Forelimb muscle (tissue), 1 donor: ENCODE results near the gene MLANA. TPM values are rescaled to one million over a fixed set of nuclear protein-coding genes. Genes with fewer than 3 reads are reported as not detected.

Experiments used
- DNase-seq: peaks from one replicate; pipeline ENCODE4 v3.0.0-alpha.2; 2013; ENCODE audit warnings: low read depth
- polyA plus RNA-seq: library from polyadenylated mRNA; unstranded; fragments of 120-200 nt; gene quantifications from one replicate; pipeline ENCODE4 v1.2.1, GENCODE V29; 2013; ENCODE audit not compliant: insufficient read length

MLANA gene
- polyA plus RNA-seq, 1 donor = 0.80 TPM

DNA sequence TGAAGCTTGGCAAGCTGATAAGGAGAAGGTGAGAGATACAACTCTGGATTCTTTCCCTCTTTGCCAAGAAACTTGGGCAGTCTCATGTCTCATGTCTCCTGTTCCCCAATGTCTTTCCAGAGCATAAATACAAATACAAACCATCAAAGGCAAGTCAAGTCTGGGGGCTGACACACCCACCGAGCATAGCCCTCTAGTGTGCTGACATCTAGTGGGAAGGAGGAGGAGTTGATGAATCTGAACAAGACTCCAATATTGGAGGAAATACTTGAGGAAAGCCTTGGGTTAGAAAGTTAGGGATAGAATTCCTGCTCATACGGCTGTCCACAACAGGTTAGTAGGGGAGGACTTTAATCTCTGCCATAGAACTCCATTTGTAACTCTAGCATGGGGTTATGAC lies 8.6 kb downstream of the MLANA start:
- DNase-seq = no peak

DNA sequence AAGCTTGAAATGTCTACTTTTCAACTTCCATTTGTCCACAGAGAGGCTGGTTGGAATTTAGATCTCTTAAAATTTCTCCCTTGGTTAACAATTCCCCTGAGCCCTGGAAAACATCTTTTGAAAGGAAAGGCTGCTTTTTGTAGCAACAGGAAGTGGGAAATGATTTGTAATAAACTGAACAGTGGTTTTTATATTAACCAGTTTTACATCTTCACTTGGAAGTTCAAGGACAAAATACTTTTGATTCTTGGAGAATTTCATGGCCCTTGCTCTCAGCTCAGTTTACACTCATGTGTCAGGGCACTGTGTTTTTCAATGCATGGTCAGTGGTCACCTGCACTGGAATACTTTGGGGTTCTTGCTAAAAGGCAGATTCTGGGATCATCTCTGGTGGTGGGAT lies 9.9 kb downstream of the MLANA start:
- no peak for DNase-seq

DNA sequence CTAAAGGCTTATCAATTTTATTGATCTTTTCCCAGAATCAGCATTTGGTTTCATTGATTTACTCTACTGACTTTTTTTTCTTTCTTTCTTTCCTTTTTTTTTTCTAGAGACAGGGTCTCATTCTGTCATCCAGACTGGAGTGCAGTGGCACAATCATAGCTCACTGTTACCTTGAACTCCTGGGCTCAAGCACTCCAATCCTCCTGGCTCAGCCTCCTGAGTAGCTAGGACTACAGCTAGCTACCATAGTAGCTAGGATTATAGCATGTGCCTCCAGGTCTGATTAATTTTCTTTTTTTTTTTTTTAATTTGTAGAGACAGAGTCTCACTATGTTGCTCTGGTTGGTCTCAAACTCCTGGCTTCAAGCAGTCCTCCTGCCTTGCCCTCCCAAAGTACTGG lies 11.7 kb downstream of the MLANA start:
- DNase-seq = no peak

DNA sequence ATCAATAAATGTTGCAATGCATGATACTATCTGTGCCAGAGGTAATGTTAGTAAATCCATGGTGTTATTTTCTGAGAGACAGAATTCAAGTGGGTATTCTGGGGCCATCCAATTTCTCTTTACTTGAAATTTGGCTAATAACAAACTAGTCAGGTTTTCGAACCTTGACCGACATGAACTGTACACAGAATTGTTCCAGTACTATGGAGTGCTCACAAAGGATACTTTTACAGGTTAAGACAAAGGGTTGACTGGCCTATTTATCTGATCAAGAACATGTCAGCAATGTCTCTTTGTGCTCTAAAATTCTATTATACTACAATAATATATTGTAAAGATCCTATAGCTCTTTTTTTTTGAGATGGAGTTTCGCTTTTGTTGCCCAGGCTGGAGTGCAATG lies 18.2 kb downstream of the MLANA start:
- no peak for DNase-seq

DNA sequence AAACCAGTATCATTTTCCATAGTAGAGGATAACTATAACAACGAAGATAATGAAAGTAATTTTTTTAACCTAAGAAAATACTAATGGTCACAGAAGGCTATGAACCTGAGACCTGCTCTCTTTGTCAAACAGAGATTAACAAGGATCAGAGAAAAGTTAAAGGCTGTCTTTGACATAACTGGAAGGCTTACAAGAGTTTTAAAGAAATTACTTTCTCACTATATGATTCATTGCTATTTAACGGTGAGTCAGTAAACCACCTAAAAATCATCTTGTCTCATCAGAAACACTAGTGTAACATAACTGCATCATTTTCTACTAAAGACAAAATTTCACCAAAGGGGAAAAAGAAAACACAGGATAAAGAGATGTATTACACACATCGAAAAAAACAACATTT lies 19.3 kb downstream of the MLANA start:
- DNase-seq = no peak

DNA sequence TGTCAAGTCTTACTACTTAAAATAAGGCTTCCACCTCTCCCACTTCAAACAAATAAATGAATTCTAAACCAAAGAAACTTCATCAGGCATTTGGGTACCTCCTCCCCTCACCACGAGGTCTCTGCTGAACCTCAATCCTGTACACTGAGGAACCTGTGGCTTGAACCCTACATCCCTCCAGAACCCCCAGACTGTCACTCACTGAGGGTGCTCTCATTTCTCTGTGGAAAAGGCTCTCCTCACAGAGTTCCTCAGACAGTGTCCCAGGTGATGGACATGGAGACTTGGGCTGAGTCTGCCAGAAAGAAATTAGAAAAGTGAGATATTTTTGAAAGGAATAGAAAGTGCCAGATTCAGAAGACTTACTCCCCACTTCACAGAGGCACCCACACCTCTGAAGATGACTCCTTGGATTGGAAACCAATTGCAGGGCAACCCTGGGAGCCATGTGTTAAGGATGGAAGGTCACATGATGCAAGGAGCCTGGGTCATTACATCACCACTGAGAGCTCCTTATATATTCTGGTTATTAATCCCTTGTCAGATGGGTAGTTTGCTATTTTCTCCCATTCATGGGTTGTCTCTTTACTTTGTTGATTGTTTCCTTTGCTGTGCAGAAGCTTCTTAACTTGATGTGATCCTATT lies 19.8 kb downstream of the MLANA start:
- DNase-seq = no peak

DNA sequence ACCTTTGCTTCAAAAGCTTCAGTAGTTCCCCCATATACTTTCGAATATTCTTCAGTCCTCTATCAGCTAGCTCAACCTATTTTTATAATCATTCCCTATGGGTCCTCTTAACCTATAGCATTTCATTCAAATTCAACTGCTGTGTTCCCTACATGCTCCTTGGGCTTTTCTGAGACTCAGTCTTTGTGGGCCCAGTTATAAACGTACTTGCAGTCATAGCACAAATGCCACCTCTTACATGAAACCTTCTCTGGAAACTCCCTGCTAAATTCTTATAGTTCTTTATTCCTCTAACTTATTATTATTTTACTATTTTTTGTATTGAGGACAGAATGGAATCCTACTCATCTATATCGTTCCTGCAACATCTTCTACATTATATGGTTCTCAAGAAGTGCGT lies 24.7 kb downstream of the MLANA start:
- DNase-seq = no peak

DNA sequence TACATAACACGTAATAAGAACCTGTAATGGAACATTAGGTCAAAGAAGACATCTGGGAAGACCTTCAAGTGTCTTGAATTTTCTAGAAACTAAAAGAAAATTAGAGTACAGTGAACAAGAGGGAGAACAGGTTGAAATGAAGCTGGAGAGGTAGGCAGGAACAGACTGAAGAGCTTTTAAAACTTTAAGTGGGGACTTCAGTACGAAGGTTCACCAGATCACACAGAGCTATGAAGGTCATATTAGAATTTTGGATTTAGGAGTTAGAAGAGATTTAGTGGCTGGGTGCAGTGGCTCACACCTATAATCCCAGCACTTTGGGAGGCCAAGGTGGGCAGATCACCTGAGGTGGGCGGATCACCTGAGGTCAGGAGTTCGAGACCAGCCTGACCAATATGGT lies 26.6 kb downstream of the MLANA start:
- DNase-seq = no peak

DNA sequence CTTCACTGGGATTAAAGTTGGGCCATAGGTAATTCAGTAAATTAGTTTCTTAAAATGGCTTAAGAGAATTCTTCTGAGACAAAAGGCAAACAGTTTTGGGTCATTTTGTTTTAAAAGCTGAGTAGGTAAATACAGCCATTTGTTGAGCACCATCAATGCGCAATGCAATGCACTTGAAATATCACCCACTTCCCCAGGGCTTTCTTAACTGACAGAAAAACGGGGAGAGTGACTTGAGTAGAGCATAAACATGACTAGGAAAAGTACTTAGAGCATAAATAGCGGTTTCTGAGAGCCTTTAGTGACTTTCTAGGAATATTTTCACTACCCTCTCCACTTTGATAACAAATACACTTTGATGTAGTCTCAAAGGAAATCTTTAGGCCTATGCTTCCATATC lies 27.2 kb downstream of the MLANA start:
- DNase-seq = no peak

DNA sequence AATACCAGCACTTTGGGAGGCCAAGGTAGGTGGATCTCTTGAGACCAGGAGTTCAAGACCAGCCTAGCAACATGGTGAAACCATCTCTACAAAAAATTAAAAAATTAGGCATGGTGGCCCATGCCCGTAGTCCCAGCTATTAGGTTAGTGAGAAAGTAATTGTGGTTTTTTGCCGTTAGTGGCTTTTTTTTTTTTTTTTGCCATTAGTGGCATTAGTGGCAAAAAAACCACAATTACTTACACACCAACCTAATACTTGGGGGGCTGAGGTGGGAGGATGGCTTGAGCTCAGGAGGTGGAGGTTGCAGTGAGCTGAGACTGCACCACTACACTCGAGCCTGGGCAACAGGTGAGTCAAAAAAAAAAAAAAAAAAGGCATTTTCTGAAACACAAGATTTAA lies 27.8 kb downstream of the MLANA start:
- DNase-seq = no peak

DNA sequence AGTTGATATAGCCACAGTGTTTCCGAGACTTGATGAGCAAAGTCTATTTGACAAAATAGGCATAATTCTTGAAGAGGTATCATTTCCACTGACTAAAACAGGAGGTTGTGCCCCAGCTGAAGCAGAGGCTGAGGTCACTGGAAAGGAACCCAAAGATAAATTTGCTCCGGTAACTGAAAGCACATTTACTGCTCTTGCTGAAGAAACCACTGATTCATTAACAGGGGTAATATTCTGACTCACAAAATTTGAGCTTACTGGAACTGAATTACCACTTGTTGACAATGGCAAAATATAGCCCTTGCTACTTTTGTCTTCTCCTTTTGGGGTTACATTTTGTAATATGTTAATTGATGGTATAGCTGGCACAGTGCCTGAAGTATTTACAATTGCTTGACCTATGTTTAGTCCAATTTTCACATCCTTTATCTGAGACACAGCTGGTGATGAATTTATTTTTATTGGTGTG lies 30.2 kb downstream of the MLANA start:
- no peak for DNase-seq

DNA sequence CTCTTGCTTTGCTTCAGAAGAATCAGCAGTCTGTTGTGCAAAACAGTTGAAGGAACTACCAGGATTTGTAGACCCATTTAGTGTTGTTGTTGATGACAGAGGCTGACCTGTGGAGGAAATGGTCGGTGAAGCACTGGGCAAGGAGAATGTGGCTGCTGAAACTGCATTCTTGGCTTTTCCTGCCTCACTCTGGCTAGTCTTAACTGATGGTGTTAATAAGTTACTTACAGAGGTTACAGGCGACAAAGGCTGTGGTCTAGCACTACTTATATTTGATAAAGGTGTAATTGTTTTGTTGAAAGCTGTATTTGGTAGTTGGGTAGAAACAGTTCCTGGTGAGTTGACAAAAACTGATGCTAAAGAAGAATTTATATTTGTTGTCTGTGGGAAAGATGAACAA lies 31.5 kb downstream of the MLANA start:
- no peak for DNase-seq

DNA sequence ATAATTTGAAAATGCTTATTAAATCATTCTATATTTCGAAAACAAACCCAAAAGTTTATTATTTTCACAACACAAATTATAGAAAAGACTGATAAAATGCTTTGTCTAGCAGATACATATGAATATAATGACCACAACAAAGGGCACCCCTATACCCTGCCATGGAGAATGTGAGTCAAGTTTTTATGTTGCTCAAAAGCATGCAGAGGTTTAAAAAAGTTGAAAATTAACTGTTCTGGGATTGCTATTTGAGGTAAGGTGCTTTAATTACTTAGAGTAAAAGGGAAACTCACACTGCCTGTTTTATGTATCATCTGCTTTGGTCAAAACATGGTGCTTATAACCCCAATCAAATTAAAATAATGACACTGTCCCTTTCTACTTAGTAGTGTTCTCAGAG lies 41.0 kb downstream of the MLANA start:
- DNase-seq = no peak

DNA sequence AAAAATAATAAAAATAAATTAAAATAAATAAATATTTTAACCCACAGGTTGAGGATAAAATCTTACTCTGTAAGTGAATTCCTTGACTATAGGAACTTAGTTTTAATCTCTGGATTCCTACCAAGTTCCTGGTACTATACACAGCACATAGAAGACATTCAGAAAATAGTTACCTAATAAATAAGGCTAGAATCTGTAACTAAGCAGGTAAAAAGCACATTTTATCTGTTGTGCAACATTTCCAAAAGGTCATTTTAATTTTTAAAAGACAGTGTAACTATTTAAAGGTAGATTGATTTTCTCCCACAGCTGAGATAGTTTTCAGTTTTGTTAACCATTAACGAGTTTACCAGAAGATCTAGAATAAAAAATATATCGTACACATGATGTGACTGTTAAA lies 47.8 kb downstream of the MLANA start:
- DNase-seq = no peak

DNA sequence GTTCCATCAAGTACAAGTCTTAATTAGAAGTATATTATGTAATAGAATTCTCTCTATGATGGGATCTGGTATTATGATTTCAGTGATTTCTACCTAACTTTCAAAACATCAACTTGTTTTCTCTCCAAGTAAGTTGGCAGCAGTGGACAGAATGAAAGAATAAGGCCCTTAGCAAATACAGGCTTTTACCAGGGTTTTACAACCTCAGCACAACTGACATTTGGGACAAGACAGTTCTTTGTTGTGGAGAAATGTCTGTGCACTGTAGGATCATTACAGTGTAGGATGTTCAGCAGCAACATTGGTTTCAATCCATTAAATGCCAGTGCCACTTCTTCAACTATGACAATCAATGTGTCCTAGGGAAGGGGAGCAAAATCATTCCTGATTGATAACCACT lies 48.8 kb downstream of the MLANA start:
- DNase-seq = no peak

DNA sequence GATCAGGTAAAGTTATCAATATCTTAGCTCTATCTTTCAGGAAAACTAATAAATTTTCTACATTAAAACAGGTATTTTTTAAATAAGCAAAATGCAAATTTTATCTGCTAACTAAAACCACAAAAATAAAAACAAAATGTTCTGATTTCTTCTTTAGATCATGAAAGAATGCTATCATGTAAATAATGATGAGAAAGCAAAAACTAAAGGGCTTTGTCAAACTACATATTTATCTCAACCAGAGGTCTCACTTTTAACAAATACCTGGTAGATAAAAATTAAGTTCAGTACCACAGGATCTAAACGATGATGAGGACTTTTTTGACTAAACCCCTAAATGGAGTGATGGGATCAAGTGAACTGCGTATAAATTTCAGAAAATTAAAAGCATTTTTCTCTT lies 50.5 kb downstream of the MLANA start:
- DNase-seq = no peak

DNA sequence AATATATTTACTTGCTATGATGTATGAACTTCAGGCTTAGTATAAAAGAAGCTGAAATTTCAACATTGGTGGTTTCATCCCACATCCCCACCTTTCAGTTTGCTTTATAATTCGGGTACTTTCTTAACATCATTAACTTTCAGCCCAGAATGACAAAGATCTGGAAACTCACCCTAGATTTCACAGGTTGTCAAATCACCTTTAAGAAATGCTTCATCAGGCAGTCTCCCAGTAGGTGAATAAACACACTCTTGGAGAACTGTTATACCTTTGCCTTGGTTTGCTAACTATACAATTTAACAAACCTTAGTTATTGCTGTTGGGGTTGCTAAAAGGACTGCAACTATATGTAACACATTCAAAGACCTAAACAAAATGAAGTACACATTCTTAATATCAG lies 54.4 kb downstream of the MLANA start:
- DNase-seq = no peak

DNA sequence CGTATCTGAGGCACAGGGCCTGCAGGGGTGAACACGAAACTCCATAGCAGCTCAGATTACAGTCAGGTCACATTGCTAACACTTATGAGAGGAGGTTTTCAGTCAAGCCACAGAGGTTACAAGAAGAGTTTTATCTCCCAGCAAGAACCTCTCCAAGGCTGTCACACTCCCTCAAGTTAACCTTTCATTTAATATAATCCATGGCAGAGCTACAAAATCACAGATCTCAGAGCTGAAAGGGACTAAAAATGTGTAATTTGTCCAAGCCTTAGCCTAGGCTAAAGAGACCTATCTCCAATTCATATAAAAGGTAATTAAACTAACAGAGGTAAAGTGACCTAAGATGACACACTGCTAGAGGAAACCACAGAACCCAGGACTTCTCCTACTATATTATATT lies 57.2 kb downstream of the MLANA start:
- no peak for DNase-seq

DNA sequence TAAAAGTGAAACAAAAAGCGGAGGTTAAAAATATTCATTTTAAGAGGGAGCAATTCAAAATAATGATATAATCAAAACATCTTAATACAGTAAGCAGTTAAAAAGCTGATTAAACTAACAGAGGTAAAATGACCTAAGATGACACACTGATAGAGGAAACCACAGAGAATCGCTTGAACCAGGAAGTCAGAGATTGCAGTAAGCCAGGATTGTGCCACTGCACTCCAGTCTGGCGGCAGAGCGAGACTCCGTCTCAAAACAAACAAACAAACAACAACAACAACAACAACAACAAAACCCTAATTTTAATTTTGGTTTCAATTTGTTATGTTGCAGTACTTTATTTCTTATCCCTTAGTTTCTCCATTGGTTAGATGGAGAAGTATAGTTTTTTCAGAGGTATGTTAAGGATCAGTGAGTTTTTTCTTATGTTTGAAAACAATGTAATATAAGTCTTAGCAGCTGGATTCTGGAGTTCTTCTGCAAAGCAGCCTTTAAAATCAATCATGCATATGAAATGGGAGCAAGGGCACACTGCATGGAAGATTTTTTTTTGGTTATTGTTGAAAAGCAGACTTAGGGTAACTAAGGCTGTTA lies 58.5 kb downstream of the MLANA start:
- DNase-seq = no peak

DNA sequence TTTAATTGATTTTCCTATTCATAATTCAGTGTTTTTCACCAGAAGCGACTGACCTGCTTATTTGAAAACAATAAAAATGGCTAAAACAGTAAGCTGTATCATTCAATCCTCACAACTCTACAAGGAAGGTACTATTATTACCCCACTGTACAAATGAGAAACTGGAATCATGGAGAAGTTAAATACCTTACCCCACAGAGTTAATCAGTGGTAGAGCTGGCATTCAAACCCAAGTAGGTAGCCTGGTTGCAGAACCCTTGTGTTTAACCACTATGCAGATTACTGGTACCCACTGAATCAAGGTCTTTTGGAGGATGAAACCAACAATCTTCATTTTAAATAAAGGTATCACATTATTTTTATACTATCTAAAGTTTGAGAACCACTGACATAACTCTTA lies 59.6 kb downstream of the MLANA start:
- no peak for DNase-seq

DNA sequence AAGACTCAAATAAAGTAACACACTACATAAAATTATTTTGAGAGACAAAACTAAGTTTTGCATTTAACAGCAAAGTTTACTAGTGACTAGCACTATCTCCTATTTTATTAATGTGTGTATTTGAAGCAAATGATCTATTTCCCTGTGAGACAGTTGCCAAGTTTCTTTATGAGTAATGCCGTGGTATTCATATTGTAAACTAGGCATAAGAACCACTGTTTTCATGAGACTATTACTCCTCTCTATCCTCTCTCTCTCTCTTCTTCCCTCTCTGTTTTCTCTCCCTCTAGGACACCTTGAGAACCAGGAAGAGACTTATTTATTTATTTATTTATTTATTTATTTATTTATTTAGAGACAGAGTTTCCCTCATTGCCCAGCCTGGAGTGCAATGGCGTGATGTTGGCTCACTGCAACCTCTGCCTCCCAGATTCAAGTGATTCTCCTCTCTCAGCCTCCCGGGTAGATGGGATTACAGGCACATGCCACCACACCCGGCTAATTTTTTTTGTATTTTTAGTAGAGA lies 61.1 kb downstream of the MLANA start:
- no peak for DNase-seq

DNA sequence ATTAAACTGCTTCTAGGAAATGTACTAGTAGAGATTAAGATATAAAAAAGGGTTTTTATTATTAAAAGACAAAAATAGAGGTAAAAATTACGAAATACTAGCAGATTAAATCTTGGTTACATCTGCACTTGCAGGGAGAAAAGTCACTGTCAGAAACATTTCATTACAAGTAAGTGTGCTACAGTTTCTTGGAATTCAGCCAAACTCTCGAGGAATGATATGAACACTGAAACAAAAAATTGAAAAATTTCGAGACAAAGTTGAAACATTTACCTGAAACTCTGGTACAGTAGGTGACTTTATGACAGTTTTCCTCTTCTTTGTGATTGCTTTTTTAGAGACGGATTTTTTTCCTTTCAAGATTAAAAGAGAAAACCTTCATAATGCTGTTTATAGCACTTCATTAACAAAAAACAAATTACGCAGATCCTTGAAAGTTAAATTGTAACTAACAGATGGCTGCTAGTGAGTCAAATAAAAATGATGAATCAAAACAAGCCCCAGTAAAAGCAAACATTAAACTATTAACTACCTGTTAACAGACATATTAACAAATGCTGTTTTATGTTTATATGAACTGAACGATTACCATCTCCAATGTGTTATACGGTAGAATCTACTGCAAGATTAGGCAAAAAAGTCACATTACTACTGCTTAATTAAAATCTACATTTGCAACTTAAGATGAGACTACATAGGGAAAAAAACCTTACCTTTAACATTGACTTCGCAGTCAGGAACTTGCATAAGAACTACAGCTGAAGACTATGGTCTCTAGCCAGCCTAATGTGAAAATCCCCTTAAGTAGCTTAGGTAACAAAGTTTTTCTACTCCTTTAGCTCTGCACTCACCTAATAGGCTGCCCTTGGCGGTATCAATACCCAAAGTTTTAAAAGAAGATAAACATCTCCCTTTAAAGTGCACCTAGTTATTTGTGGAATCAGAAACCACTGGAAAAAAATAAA lies 63.3 kb downstream of the MLANA start:
- no peak for DNase-seq

DNA sequence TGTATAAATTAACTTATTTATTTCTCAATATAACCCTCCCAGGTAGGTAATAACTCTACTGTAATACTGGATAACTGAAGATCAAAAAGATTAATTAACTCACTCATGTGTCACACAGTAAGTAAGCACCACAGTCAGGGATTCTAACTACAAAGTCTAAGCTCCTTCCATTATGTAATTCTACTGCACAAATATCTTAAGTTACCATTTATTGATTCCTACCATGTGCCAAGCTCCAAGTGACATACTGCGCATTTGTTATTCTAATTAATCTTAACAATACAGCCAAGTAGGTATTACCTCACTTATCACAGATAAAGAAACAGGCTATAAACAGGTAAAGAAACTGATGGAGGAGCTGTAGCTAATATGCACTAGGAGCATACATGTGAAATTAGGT lies 66.5 kb downstream of the MLANA start:
- DNase-seq = no peak
